ENCODE data around the gene FUT1. TPM values are rescaled to one million over a fixed set of nuclear protein-coding genes. Genes with fewer than 3 reads are reported as not detected.
"Not testable (repeated sequence)": the region's sequence is repeated elsewhere in the genome, so short reads cannot be mapped to it uniquely, and the experiment has no call there.

Gene FUT1
- polyA plus RNA-seq, 1 donor, result 1.3 TPM

DNA sequence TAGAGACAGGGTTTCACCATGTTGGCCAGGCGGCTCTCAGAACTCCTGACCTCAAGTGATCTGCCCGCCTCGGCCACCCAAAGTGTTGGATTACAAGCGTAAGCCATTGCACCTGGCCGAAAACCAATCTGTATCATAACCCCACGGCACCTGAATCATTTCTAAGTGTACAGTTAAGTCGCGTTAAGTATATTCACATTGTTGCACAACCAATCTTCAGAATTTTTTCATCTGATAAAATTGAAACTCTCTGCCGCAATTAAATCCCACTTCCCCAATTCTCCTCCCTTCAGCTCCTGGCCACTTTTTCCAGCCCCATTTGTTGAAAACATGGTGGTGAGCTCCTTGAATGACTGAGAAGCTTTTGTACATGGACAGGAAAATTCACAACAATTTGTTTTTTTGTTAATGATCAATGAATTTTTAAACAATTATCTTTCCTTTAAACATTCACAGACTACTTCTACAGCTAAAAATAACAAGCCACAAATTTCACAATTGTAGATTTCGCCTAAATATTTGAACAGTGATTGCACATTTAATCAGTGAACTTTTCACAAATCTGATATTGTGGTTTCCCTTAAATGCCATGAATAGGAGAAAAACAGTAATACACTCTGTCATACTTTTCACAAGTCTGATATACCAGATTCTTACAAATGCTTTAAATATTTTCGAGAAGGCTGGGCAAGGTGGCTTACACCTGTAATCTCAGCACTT is 16.7 kb upstream of the FUT1 start:
- no peaks in the 10 kb centered on the region for H3K4me1 ChIP-seq (ENCODE audit: control insufficient read depth, insufficient read depth, low read length)
- H3K4me3 ChIP-seq (ENCODE audit: low read length), result no peak overlapping the region
- H3K9me3 ChIP-seq (ENCODE audit: control insufficient read depth, low read depth, low read length), result no peaks in the 10 kb centered on the region
- H3K27ac ChIP-seq (ENCODE audit: low read length), result no peak overlapping the region
- WGBS (ENCODE audit: insufficient coverage, low lambda C conversion rate), result 100% methylated on average over 2 of the region's 11 CpGs
- DNase-seq, result no peak
- no peaks in the 10 kb centered on the region for H3K36me3 ChIP-seq (ENCODE audit: control insufficient read depth, insufficient read depth, low read length)
- H3K27me3 ChIP-seq (ENCODE audit: control insufficient read depth, insufficient read depth, low read length), result no peaks in the 10 kb centered on the region

DNA sequence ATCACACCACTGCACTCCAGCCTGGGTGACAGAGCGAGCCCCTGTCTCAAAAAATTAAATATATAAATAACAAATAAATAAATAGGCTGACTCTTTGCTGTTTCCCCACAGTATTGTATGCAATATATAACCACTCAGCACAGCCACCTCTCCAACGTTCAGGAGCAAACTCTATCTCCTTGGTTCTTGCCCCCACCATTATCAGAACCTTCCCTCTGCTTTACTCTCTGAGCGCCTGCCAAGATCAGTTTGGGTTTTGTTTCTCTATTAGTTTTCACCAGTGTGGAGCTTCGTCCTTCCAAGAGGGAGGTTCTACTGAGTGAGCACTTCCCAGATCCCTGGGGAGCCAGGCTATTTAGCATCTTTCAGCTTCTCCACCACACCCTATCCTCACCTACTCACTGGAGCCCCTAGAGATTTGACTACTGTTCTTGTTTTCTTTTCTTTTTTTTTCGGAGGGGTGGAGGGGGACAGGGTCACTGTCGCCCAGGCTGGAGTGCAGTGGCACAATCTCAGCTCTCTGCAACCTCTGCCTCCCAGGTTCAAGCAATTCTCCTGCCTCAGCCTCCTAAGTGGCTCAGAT is 15.8 kb upstream of the FUT1 start:
- DNase-seq; H3K27me3 ChIP-seq (ENCODE audit: control insufficient read depth, insufficient read depth, low read length); H3K36me3 ChIP-seq (ENCODE audit: control insufficient read depth, insufficient read depth, low read length); H3K4me3 ChIP-seq (ENCODE audit: low read length); H3K27ac ChIP-seq (ENCODE audit: low read length); H3K4me1 ChIP-seq (ENCODE audit: control insufficient read depth, insufficient read depth, low read length); H3K9me3 ChIP-seq (ENCODE audit: control insufficient read depth, low read depth, low read length): not testable (repeated sequence)
- no CpG with 5 or more reads among the region's 6 CpGs for WGBS (ENCODE audit: insufficient coverage, low lambda C conversion rate)

DNA sequence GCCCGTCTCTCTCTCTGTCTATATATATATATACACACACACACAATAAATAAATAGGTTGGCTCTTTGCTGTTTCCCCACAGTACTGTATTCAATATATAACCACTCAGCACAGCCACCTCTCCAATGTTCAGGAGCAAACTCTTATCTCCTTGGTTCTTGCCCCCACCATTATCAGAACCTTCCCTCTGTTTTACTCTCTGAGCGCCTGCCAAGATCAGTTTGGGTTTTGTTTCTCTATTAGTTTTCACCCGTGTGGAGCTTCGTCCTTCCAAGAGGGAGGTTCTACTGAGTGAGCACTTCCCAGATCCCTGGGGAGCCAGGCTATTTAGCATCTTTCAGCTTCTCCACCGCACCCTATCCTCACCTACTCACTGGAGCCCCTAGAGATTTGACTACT is 13.4 kb upstream of the FUT1 start:
- WGBS (ENCODE audit: insufficient coverage, low lambda C conversion rate), result no CpG with 5 or more reads among the region's 5 CpGs
- not testable (repeated sequence) for H3K4me3 ChIP-seq (ENCODE audit: low read length); H3K9me3 ChIP-seq (ENCODE audit: control insufficient read depth, low read depth, low read length); H3K36me3 ChIP-seq (ENCODE audit: control insufficient read depth, insufficient read depth, low read length); DNase-seq; H3K27ac ChIP-seq (ENCODE audit: low read length); H3K4me1 ChIP-seq (ENCODE audit: control insufficient read depth, insufficient read depth, low read length)
- peaks cover 12% of the 10 kb centered on the region for H3K27me3 ChIP-seq (ENCODE audit: control insufficient read depth, insufficient read depth, low read length)

DNA sequence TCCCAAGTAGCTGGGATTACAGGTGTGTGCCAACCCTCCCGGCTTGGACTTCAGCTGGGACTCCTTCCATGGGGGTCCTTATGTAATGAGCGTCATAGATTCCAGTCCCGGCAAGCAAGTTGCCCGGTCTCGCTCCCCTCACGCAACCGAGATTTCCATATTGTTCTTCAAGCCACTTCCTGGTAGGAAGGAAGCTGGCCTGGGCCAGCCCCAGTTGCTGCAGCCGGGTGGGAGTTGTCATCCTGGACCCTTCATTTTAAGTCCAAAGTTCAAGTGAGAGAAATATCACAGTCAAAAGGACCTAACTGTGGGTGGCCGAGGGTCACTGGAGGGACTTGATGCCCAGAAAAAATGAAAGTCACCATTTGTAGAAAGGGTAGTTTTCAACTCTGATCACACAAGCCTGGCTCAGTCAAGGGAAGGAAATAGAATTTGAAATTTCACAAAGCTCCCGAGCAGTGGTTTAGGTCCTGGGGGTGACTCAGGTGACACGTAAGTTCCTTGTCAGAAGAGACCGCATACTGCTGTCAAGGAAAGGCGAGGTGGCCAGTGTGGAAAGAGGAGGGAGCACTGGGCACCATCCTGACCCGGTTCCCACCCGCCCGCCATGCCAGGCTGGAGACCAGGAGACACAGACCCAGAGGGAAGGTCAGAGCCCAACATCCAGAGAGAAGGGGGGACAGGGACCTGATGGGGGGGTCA is 8.2 kb upstream of the FUT1 start:
- Histone ChIP-seq H3K27me3 (ENCODE audit: control insufficient read depth, insufficient read depth, low read length) (peaks cover 12% of the 10 kb centered on the region), H3K36me3 (ENCODE audit: control insufficient read depth, insufficient read depth, low read length) (no peaks in the 10 kb centered on the region), H3K4me1 (ENCODE audit: control insufficient read depth, insufficient read depth, low read length) (no peaks in the 10 kb centered on the region), H3K9me3 (ENCODE audit: control insufficient read depth, low read depth, low read length) (no peaks in the 10 kb centered on the region), H3K27ac (ENCODE audit: low read length) (no peak overlapping the region), H3K4me3 (ENCODE audit: low read length) (no peak overlapping the region)
- peak in 1 of 2 donors; percentile 32 for DNase-seq
- WGBS (ENCODE audit: insufficient coverage, low lambda C conversion rate), result no CpG with 5 or more reads among the region's 16 CpGs

DNA sequence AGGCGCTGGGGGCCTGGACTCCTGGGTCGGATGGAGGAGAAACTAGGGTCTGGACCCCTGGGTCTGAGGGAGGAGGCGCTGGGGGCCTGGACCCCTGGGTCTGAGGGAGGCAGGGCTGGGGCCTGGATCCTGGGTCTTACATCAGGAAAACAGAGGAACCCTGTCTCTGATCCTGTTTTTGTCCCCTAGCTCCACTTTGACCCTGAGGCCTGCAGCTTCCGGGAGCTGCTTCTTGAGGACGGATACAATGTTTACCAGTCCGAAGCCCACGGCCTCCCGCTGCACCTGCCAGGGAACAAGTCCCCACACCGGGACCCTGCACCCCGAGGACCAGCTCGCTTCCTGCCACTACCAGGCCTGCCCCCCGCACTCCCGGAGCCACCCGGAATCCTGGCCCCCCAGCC is 5.3 kb upstream of the FUT1 start:
- no CpG with 5 or more reads among the region's 14 CpGs for WGBS (ENCODE audit: insufficient coverage, low lambda C conversion rate)
- Histone ChIP-seq H3K36me3 (ENCODE audit: control insufficient read depth, insufficient read depth, low read length) (no peaks in the 10 kb centered on the region), H3K27me3 (ENCODE audit: control insufficient read depth, insufficient read depth, low read length) (peaks cover 21% of the 10 kb centered on the region), H3K4me1 (ENCODE audit: control insufficient read depth, insufficient read depth, low read length) (peaks cover 9% of the 10 kb centered on the region), H3K4me3 (ENCODE audit: low read length) (no peak overlapping the region), H3K27ac (ENCODE audit: low read length) (no peak overlapping the region), H3K9me3 (ENCODE audit: control insufficient read depth, low read depth, low read length) (peaks cover 3% of the 10 kb centered on the region)
- DNase-seq, result no peak

DNA sequence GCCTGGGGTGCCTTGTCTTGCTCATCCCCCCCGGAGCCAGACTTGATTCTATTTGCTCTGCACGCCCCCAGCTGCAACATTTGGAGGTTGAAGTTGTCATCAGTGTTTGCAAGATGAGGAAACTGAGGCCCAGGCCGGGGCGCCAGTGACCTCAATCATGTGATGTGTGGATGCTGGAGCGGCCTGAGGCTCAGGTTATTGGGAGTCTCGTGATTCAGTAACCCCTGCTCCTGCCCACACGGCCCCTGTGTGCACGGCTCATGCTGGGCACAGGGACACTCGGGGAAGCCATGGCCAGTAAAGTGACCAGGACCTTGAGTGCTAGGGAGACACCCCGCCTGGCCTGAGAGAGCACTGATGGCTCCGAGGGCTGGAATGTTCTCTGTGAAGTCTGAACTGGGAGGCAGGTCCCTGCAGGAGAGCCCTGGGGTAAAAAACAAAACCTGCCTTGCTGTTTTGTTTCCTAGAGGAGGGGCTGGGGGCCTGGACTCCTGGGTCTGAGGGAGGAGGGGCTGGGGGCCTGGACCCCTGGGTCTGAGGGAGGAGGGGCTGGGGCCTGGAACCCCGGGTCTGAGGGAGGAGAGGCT is 4.7 kb upstream of the FUT1 start:
- no CpG with 5 or more reads among the region's 12 CpGs for WGBS (ENCODE audit: insufficient coverage, low lambda C conversion rate)
- Histone ChIP-seq H3K27me3 (ENCODE audit: control insufficient read depth, insufficient read depth, low read length) (peaks cover 24% of the 10 kb centered on the region), H3K36me3 (ENCODE audit: control insufficient read depth, insufficient read depth, low read length) (no peaks in the 10 kb centered on the region), H3K4me1 (ENCODE audit: control insufficient read depth, insufficient read depth, low read length) (peaks cover 11% of the 10 kb centered on the region), H3K27ac (ENCODE audit: low read length) (no peak overlapping the region), H3K9me3 (ENCODE audit: control insufficient read depth, low read depth, low read length) (peaks cover 4% of the 10 kb centered on the region), H3K4me3 (ENCODE audit: low read length) (no peak overlapping the region)
- DNase-seq, result no peak

DNA sequence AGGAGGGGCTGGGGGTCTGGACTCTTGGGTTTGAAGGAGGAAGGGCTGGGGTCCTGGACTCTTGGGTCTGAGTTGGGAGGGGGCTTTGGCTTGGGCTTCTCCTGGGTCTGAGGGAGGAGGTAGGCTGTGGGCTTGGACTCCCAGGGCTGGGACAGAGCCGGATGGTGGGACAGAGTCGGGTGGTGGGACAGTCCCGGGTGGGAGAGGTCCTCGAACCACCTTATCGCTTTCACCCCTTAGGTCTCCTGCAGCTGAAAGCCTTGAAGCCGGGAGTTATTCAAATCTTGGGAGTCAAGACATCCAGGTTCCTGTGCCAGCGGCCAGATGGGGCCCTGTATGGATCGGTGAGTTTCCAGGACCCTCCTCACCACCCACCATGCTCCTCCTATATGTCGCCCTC is 4.2 kb upstream of the FUT1 start:
- no CpG with 5 or more reads among the region's 9 CpGs for WGBS (ENCODE audit: insufficient coverage, low lambda C conversion rate)
- peaks cover 13% of the 10 kb centered on the region for H3K4me1 ChIP-seq (ENCODE audit: control insufficient read depth, insufficient read depth, low read length)
- no peak for DNase-seq
- H3K4me3 ChIP-seq (ENCODE audit: low read length), result no peak overlapping the region
- no peak overlapping the region for H3K27ac ChIP-seq (ENCODE audit: low read length)
- H3K9me3 ChIP-seq (ENCODE audit: control insufficient read depth, low read depth, low read length), result peaks cover 4% of the 10 kb centered on the region
- H3K27me3 ChIP-seq (ENCODE audit: control insufficient read depth, insufficient read depth, low read length), result peaks cover 25% of the 10 kb centered on the region
- H3K36me3 ChIP-seq (ENCODE audit: control insufficient read depth, insufficient read depth, low read length), result no peaks in the 10 kb centered on the region

DNA sequence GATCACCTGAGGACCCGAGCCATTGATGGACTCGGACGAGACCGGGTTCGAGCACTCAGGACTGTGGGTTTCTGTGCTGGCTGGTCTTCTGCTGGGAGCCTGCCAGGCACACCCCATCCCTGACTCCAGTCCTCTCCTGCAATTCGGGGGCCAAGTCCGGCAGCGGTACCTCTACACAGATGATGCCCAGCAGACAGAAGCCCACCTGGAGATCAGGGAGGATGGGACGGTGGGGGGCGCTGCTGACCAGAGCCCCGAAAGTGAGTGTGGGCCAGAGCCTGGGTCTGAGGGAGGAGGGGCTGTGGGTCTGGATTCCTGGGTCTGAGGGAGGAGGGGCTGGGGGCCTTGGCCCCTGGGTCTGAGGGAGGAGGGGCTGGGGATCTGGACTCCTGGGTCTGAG is 3.8 kb upstream of the FUT1 start:
- H3K27ac ChIP-seq (ENCODE audit: low read length), result no peak overlapping the region
- no CpG with 5 or more reads among the region's 11 CpGs for WGBS (ENCODE audit: insufficient coverage, low lambda C conversion rate)
- no peaks in the 10 kb centered on the region for H3K36me3 ChIP-seq (ENCODE audit: control insufficient read depth, insufficient read depth, low read length)
- peaks cover 26% of the 10 kb centered on the region for H3K27me3 ChIP-seq (ENCODE audit: control insufficient read depth, insufficient read depth, low read length)
- DNase-seq, result no peak
- H3K9me3 ChIP-seq (ENCODE audit: control insufficient read depth, low read depth, low read length), result peaks cover 4% of the 10 kb centered on the region
- peaks cover 13% of the 10 kb centered on the region for H3K4me1 ChIP-seq (ENCODE audit: control insufficient read depth, insufficient read depth, low read length)
- no peak overlapping the region for H3K4me3 ChIP-seq (ENCODE audit: low read length)

DNA sequence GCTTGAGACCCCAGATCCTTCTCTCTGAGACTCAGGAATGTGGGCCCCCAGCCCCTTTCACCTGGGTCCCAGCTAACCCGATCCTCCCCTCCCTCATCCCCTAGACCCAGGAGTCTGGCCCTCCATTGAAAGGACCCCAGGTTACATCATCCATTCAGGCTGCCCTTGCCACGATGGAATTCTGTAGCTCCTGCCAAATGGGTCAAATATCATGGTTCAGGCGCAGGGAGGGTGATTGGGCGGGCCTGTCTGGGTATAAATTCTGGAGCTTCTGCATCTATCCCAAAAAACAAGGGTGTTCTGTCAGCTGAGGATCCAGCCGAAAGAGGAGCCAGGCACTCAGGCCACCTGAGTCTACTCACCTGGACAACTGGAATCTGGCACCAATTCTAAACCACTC is 3.3 kb upstream of the FUT1 start:
- Histone ChIP-seq H3K36me3 (ENCODE audit: control insufficient read depth, insufficient read depth, low read length) (no peaks in the 10 kb centered on the region), H3K27ac (ENCODE audit: low read length) (no peak overlapping the region), H3K4me1 (ENCODE audit: control insufficient read depth, insufficient read depth, low read length) (peaks cover 13% of the 10 kb centered on the region), H3K27me3 (ENCODE audit: control insufficient read depth, insufficient read depth, low read length) (peaks cover 25% of the 10 kb centered on the region), H3K9me3 (ENCODE audit: control insufficient read depth, low read depth, low read length) (peaks cover 6% of the 10 kb centered on the region), H3K4me3 (ENCODE audit: low read length) (no peak overlapping the region)
- WGBS (ENCODE audit: insufficient coverage, low lambda C conversion rate), result no CpG with 5 or more reads among the region's 5 CpGs
- no peak for DNase-seq

- Histone ChIP-seq H3K27ac (ENCODE audit: low read length) (no peak within 1 kb of the TSS), H3K4me1 (ENCODE audit: control insufficient read depth, insufficient read depth, low read length) (peaks cover 13% of the 10 kb centered on the region), H3K27me3 (ENCODE audit: control insufficient read depth, insufficient read depth, low read length) (peaks cover 30% of the 10 kb centered on the region), H3K36me3 (ENCODE audit: control insufficient read depth, insufficient read depth, low read length) (peaks cover under 1% of the 10 kb centered on the region), H3K9me3 (ENCODE audit: control insufficient read depth, low read depth, low read length) (peaks cover 11% of the 10 kb centered on the region), H3K4me3 (ENCODE audit: low read length) (no peak within 1 kb of the TSS)
- no peak for DNase-seq
- WGBS (ENCODE audit: insufficient coverage, low lambda C conversion rate), result no CpG with 5 or more reads among the region's 4 CpGs
These were observed 2.7 kb upstream of the FUT1 start, which contains the start of gene FGF21 for GRCh38 chr19:48755084-48755641. TSS of gene FGF21 (plus strand) at chr19:48755524. CDS start at chr19:48756237, 713 bp downstream.

Data from large intestine (tissue), 3 donors.